Measurements from ENCODE around the gene ZNF808. TPM values are rescaled to one million over a fixed set of nuclear protein-coding genes. Genes with fewer than 3 reads are reported as not detected.
"Not testable (repeated sequence)": the region's sequence is repeated elsewhere in the genome, so short reads cannot be mapped to it uniquely, and the experiment has no call there.

Gene ZNF808
- total RNA-seq, 1 donor from 2014 or later, result 28.5 TPM

- no peaks in the 10 kb centered on the region for H3K4me1 ChIP-seq
- H3K27ac ChIP-seq, result no peak overlapping the region
- DNase-seq (no peak), ATAC-seq (no peak)
- peaks cover 61% of the 10 kb centered on the region for H3K9me3 ChIP-seq
- no peak overlapping the region for H3K4me3 ChIP-seq
- no peaks in the 10 kb centered on the region for H3K36me3 ChIP-seq
- no peak for TF ChIP-seq CTCF (IDR thresholded peaks at IDR 0.05)
- intact Hi-C loops (cut with DNase I), result no loop called here
- H3K27me3 ChIP-seq (ENCODE audit: low read depth), result no peaks in the 10 kb centered on the region
Observed at GRCh38 chr19:52494518-52494917, 33.0 kb upstream of the ZNF808 start.

GRCh38 chr19:52498571-52498970 lies 28.9 kb upstream of the ZNF808 start:
- H3K4me3 ChIP-seq, result no peak overlapping the region
- H3K36me3 ChIP-seq, result no peaks in the 10 kb centered on the region
- H3K9me3 ChIP-seq, result peaks cover 35% of the 10 kb centered on the region
- H3K27me3 ChIP-seq (ENCODE audit: low read depth), result no peaks in the 10 kb centered on the region
- no peak for TF ChIP-seq CTCF (IDR thresholded peaks at IDR 0.05)
- no peaks in the 10 kb centered on the region for H3K4me1 ChIP-seq
- DNase-seq (no peak), ATAC-seq (no peak)
- intact Hi-C loops (cut with DNase I), result no loop called here
- H3K27ac ChIP-seq, result no peak overlapping the region

GRCh38 chr19:52500474-52500873 lies 27.0 kb upstream of the ZNF808 start:
- DNase-seq; H3K4me1 ChIP-seq; ATAC-seq; H3K27me3 ChIP-seq (ENCODE audit: low read depth); H3K36me3 ChIP-seq; intact Hi-C loops (cut with DNase I); H3K27ac ChIP-seq; H3K4me3 ChIP-seq: not testable (repeated sequence)
- H3K9me3 ChIP-seq, result peaks cover 32% of the 10 kb centered on the region

- H3K27me3 ChIP-seq (ENCODE audit: low read depth); H3K4me1 ChIP-seq; DNase-seq; ATAC-seq; H3K4me3 ChIP-seq; intact Hi-C loops (cut with DNase I); H3K27ac ChIP-seq; H3K36me3 ChIP-seq: not testable (repeated sequence)
- H3K9me3 ChIP-seq, result peaks cover 34% of the 10 kb centered on the region
Observed at GRCh38 chr19:52500991-52501390, 26.5 kb upstream of the ZNF808 start.

- intact Hi-C loops (cut with DNase I), result no loop called here
- Histone ChIP-seq H3K36me3 (no peaks in the 10 kb centered on the region), H3K27ac (no peak overlapping the region), H3K4me3 (no peak overlapping the region), H3K9me3 (peaks cover 33% of the 10 kb centered on the region), H3K4me1 (no peaks in the 10 kb centered on the region), H3K27me3 (ENCODE audit: low read depth) (no peaks in the 10 kb centered on the region)
- no peak for ATAC-seq
- DNase-seq, result no peak
- TF ChIP-seq CTCF (IDR thresholded peaks at IDR 0.05), result no peak
Observed at GRCh38 chr19:52507266-52507665, 20.2 kb upstream of the ZNF808 start.

DNA sequence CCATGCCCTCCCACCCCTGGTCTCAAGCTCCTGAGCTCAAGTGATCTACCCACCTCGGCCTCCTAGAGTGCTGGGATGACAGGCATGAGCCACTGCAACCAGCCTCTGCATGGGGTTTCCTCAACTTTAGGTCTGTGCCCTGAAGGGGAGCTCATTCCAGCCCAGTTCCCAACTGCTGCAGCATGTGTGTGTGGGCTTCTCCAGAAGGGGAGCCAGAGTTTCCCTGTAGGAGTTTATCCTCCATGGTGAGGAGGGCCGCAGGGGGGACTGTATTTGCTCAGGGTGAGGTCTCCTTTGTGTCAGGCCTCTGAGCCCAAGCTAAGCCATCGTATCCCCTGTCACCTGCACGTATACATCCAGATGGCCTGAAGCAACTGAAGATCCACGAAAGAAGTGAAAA lies 11.3 kb upstream of the ZNF808 start:
- no peak for TF ChIP-seq CTCF (IDR thresholded peaks at IDR 0.05)
- no peak for DNase-seq
- no peak overlapping the region for H3K27ac ChIP-seq
- H3K4me3 ChIP-seq, result no peak overlapping the region
- no peak for ATAC-seq
- H3K36me3 ChIP-seq, result no peaks in the 10 kb centered on the region
- no peaks in the 10 kb centered on the region for H3K4me1 ChIP-seq
- intact Hi-C loops (cut with DNase I), result no loop called here
- peaks cover 26% of the 10 kb centered on the region for H3K9me3 ChIP-seq
- no peaks in the 10 kb centered on the region for H3K27me3 ChIP-seq (ENCODE audit: low read depth)

GRCh38 chr19:52518646-52519045 lies 8.8 kb upstream of the ZNF808 start:
- ATAC-seq, result no peak
- Histone ChIP-seq H3K27ac (no peak overlapping the region), H3K4me1 (no peaks in the 10 kb centered on the region), H3K27me3 (ENCODE audit: low read depth) (no peaks in the 10 kb centered on the region), H3K9me3 (peaks cover 11% of the 10 kb centered on the region), H3K4me3 (no peak overlapping the region), H3K36me3 (no peaks in the 10 kb centered on the region)
- intact Hi-C loops (cut with DNase I), result no loop called here
- no peak for TF ChIP-seq CTCF (IDR thresholded peaks at IDR 0.05)
- no peak for DNase-seq

DNA sequence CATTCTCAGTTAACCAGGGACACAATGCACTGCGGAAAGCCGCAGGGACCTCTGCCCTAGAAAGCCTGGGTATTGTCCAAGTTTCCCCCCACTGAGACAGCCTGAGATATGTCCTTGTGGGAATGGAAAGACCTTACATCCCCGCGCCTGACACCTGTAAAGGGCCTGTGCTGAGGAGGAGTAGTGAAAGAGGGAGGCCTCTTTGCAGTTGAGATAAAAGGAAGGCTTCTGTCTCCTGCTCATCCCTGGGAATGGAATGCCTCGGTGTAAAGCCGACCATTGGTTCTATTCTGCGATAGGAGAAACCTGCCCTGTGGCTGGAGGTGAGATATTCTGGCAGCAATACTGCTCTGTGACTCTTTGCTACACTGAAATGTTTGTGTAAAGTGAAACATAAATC lies 8.3 kb upstream of the ZNF808 start:
- DNase-seq; H3K9me3 ChIP-seq; H3K4me1 ChIP-seq; H3K4me3 ChIP-seq; H3K27ac ChIP-seq; H3K36me3 ChIP-seq; H3K27me3 ChIP-seq (ENCODE audit: low read depth); intact Hi-C loops (cut with DNase I); ATAC-seq: not testable (repeated sequence)
